Nephron (organoid): ENCODE measurements around the gene ZNF503.

ENCODE experiments used
- H3K27ac Mint-ChIP-seq, 3 experiments: 2 replicates each; pipeline ENCODE4 v1.8.0; 2020; ENCODE audit warnings: mixed read lengths in 3 of 3, mild to moderate bottlenecking in 2 of 3, moderate library complexity in 1 of 3
- H3K27me3 Mint-ChIP-seq: 2 replicates; pipeline ENCODE4 v1.8.0; 2021; ENCODE audit warnings: low read depth, mild to moderate bottlenecking, moderate library complexity, mixed read lengths
- H3K36me3 Mint-ChIP-seq: 2 replicates; pipeline ENCODE4 v1.8.0; 2020; ENCODE audit warnings: low read depth, mixed read lengths
- H3K4me1 Mint-ChIP-seq: 2 replicates; pipeline ENCODE4 v1.8.0; 2020; ENCODE audit warnings: mixed read lengths
- H3K4me3 Mint-ChIP-seq, 3 experiments: 2 replicates each; pipeline ENCODE4 v1.8.0; 2020; ENCODE audit warnings: mild to moderate bottlenecking in 3 of 3, mixed read lengths in 3 of 3, moderate library complexity in 2 of 3
- H3K9me3 Mint-ChIP-seq: 2 replicates; pipeline ENCODE4 v1.8.0; 2020; ENCODE audit warnings: mixed read lengths
- CTCF ChIP-seq, 3 experiments: fragments of 200-600 bp; sonication (generic); IDR thresholded peaks; one replicate each; pipeline ENCODE4 v1.5.0; 2021; ENCODE audit warnings: antibody characterized with exemption in 3 of 3; ENCODE audit not compliant: unreplicated experiment in 3 of 3

Gene ZNF503

DNA sequence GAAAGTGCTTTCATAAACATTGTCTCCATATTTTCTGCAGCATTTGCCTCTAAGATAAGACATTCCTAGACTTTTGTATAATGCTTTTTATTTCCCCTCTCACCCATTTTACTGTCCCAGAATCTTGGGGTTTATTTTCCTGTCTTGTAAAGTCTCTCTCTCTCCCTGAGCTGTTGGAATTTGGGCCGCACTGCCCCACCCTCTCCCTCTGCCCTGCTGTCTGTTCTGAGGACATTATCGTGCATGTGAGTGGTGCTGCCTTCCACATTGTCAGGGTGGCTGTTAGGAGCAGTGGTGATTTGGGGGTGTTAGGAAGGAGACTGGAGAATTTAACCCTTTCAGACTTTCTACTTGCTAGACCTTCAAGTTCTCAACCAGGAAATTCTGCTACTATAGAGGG lies 46.6 kb upstream of the ZNF503 start:
- peaks cover 37% of the 10 kb centered on the region for H3K27me3 Mint-ChIP-seq
- peak overlapping the region in 1 of 3 experiments; percentile 21 for H3K27ac Mint-ChIP-seq
- peaks cover 15% of the 10 kb centered on the region for H3K36me3 Mint-ChIP-seq
- H3K4me1 Mint-ChIP-seq: peaks cover 41% of the 10 kb centered on the region
- H3K9me3 Mint-ChIP-seq: peaks cover 26% of the 10 kb centered on the region
- no peak overlapping the region for H3K4me3 Mint-ChIP-seq
- TF ChIP-seq CTCF (IDR thresholded peaks at IDR 0.05; ENCODE audit: unreplicated experiment in 3 of 3): no peak

DNA sequence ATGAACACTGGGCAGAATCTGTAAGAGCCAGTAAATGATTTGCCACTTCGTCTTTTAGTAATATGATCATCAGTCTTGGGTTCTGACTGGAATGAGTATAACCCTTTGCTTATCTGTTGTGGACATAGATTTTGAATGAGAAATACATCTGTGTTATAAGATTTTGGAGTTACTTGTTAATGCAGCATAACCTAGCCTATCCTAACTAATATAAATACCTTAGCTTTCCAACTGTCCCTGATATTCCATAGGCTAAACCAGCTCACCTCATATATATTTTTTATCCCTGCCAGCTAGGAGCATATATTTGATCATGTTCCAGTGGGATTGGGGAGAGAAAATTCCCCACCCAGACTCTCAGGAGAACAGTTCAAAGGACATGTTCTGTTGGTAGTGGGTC lies 44.9 kb upstream of the ZNF503 start:
- H3K27ac Mint-ChIP-seq: no peak overlapping the region
- H3K9me3 Mint-ChIP-seq: peaks cover 39% of the 10 kb centered on the region
- H3K4me1 Mint-ChIP-seq: peaks cover 35% of the 10 kb centered on the region
- H3K4me3 Mint-ChIP-seq: no peak overlapping the region
- H3K27me3 Mint-ChIP-seq: peaks cover 20% of the 10 kb centered on the region
- no peak for TF ChIP-seq CTCF (IDR thresholded peaks at IDR 0.05; ENCODE audit: unreplicated experiment in 3 of 3)
- peaks cover 24% of the 10 kb centered on the region for H3K36me3 Mint-ChIP-seq

DNA sequence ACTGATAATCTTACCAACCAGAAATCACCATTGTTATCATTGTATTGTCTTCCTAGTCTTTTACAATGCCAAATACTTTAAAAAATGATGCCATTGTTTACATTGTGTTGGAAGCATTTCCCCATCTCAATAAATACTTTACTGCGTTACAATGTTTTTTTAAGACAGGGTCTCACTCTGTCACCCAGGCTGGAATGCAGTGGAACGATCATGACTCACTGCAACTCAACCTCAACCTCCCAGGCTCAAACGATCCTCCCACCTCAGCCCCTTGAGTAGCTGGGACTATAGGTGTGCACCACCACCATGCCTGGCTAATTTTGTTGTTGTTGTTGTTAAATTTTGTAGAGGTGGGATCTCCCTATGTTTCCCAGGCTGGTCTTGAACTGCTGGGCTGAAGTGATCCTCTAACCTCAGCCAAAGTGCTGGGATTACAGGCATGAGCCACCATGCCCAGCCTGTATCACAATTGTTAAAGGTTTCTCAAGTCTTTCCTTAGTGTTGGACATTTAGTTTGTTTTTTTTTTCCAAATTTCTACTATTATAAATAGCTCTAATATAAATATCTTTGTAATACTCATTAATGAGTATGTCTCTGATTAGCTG lies 43.3 kb upstream of the ZNF503 start:
- no peak for TF ChIP-seq CTCF (IDR thresholded peaks at IDR 0.05; ENCODE audit: unreplicated experiment in 3 of 3)

GRCh38 chr10:75443362-75443761 lies 41.8 kb upstream of the ZNF503 start:
- peaks cover 29% of the 10 kb centered on the region for H3K36me3 Mint-ChIP-seq

More for the DNA sequence above, 43.3 kb upstream of the ZNF503 start:
- Mint-ChIP-seq H3K36me3 (peaks cover 29% of the 10 kb centered on the region), H3K27ac (no peak overlapping the region), H3K9me3 (peaks cover 45% of the 10 kb centered on the region), H3K4me1 (peaks cover 19% of the 10 kb centered on the region), H3K4me3 (no peak overlapping the region), H3K27me3 (peaks cover 16% of the 10 kb centered on the region)

GRCh38 chr10:75441682-75442081 lies 40.1 kb upstream of the ZNF503 start:
- peaks cover 28% of the 10 kb centered on the region for H3K27me3 Mint-ChIP-seq
- H3K27ac Mint-ChIP-seq: no peak overlapping the region
- H3K4me1 Mint-ChIP-seq: peaks cover 8% of the 10 kb centered on the region
- TF ChIP-seq CTCF (IDR thresholded peaks at IDR 0.05; ENCODE audit: unreplicated experiment in 3 of 3): no peak
- H3K4me3 Mint-ChIP-seq: no peak overlapping the region
- H3K36me3 Mint-ChIP-seq: peaks cover 26% of the 10 kb centered on the region
- H3K9me3 Mint-ChIP-seq: peaks cover 38% of the 10 kb centered on the region

More at GRCh38 chr10:75443362-75443761, 41.8 kb upstream of the ZNF503 start:
- peaks cover 19% of the 10 kb centered on the region for H3K27me3 Mint-ChIP-seq
- peaks cover 13% of the 10 kb centered on the region for H3K4me1 Mint-ChIP-seq
- no peak overlapping the region for H3K27ac Mint-ChIP-seq
- no peak overlapping the region for H3K4me3 Mint-ChIP-seq
- no peak for TF ChIP-seq CTCF (IDR thresholded peaks at IDR 0.05; ENCODE audit: unreplicated experiment in 3 of 3)
- peaks cover 45% of the 10 kb centered on the region for H3K9me3 Mint-ChIP-seq

DNA sequence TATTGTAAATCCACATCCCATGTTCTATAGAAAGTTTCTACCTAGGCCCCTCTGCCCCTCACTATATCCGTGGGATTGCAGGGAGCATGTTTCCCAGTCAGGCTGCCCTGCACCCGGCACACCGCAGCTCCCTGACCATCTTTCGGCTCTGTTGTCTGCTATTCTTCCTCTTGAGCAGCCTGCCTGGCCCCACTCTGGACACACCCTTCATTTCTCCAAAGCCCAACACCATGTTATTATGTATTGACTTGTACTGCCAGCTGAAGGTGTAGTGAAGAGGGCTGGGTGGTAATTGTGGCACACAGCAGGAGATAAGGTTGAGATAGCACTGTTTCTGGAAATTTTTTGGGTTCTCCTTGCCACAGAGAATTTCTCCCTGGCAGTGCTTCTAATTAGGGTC lies 39.6 kb upstream of the ZNF503 start:
- H3K36me3 Mint-ChIP-seq: peaks cover 25% of the 10 kb centered on the region
- peaks cover 31% of the 10 kb centered on the region for H3K27me3 Mint-ChIP-seq
- H3K4me3 Mint-ChIP-seq: no peak overlapping the region
- H3K27ac Mint-ChIP-seq: no peak overlapping the region
- H3K4me1 Mint-ChIP-seq: peaks cover 8% of the 10 kb centered on the region
- H3K9me3 Mint-ChIP-seq: peaks cover 33% of the 10 kb centered on the region
- TF ChIP-seq CTCF (IDR thresholded peaks at IDR 0.05; ENCODE audit: unreplicated experiment in 3 of 3): no peak
